Large intestine (tissue), 3 donors: ENCODE data around the gene DGCR2. TPM values are rescaled to one million over a fixed set of nuclear protein-coding genes. Genes with fewer than 3 reads are reported as not detected.
"Not testable (repeated sequence)": the region's sequence is repeated elsewhere in the genome, so short reads cannot be mapped to it uniquely, and the experiment has no call there.

Experiments used
- DNase-seq, 2 donors: peaks; one replicate each; pipeline versions ENCODE4 v3.0.0 to v3.0.0-alpha.2; 2013
- H3K27ac ChIP-seq: one replicate; pipeline ENCODE4 v1.5.1; 2013; ENCODE audit warnings: low read length
- H3K27me3 ChIP-seq: 2 replicates; pipeline ENCODE4 v1.6.1; 2013; ENCODE audit warnings: low read length; ENCODE audit not compliant: control insufficient read depth, insufficient read depth
- H3K36me3 ChIP-seq: 2 replicates; pipeline ENCODE4 v1.6.1; 2013; ENCODE audit warnings: low read length; ENCODE audit not compliant: control insufficient read depth, insufficient read depth
- H3K4me1 ChIP-seq: one replicate; pipeline ENCODE4 v1.6.1; 2013; ENCODE audit warnings: low read length; ENCODE audit not compliant: control insufficient read depth, insufficient read depth
- H3K4me3 ChIP-seq: one replicate; pipeline ENCODE4 v1.5.1; 2013; ENCODE audit warnings: low read length
- H3K9me3 ChIP-seq: one replicate; pipeline ENCODE4 v1.6.1; 2013; ENCODE audit warnings: mild to moderate bottlenecking, low read depth, low read length, moderate library complexity; ENCODE audit not compliant: control insufficient read depth
- WGBS: methylation state at CpG from one replicate; pipeline ENCODE4 v1.1.5; 2013; ENCODE audit warnings: low lambda C conversion rate; ENCODE audit not compliant: insufficient coverage; 5-methylcytosine and 5-hydroxymethylcytosine counted together
- polyA plus RNA-seq: library from polyadenylated mRNA; unstranded; fragments of 120-200 nt; gene quantifications from one replicate; pipeline ENCODE4 v1.2.1, GENCODE V29; 2013

Gene DGCR2
- polyA plus RNA-seq, 1 donor: 53.1 TPM

DNA sequence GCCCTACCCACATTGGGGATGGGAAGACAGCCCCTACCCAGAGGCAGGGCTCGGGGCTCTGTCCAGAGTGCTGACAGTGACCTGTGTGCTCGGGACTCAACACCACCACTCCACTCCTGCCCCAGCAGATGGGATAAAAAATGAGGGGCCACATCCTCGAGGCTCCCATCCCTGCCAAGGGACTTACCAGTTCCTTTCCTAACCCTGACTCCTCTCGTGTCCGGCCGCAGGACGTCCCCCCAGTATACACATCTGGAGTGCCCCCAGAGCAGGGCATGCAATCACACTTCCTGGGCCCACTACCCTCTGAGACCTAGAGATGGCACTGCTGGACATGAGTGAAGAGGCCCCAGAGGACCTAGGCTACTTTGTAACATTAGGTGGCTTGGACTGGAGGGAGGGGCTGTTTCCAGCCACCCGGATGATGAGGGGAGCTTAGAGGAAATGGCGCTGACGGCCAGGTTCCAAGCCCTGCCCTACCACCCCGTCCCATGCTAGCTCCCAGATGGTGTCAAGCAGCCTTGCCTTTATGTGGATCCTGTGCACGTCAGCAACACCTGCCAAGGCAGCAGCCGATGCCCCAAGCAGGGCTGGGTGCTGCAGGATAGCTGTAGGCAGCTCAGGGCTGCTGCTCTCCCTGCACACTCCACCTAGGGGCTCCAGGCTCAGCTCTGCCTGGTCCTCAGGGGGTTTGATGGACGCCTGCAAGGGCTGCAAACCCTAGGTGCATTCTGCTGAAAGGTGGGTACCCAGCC, 86.6 kb downstream of the DGCR2 start:
- Histone ChIP-seq H3K27me3 (peaks cover 3% of the 10 kb centered on the region), H3K9me3 (no peaks in the 10 kb centered on the region), H3K4me3 (no peak overlapping the region), H3K4me1 (no peaks in the 10 kb centered on the region), H3K36me3 (peaks cover 26% of the 10 kb centered on the region), H3K27ac (no peak overlapping the region)
- DNase-seq: no peak
- WGBS: no CpG with 5 or more reads among the region's 14 CpGs

GRCh38 chr22:19035126-19035473, 87.1 kb downstream of the DGCR2 start:
- no CpG with 5 or more reads among the region's 6 CpGs for WGBS
- not testable (repeated sequence) for H3K4me3 ChIP-seq, DNase-seq, H3K9me3 ChIP-seq, H3K27me3 ChIP-seq, H3K27ac ChIP-seq, H3K4me1 ChIP-seq
- peaks cover 21% of the 10 kb centered on the region for H3K36me3 ChIP-seq

DNA sequence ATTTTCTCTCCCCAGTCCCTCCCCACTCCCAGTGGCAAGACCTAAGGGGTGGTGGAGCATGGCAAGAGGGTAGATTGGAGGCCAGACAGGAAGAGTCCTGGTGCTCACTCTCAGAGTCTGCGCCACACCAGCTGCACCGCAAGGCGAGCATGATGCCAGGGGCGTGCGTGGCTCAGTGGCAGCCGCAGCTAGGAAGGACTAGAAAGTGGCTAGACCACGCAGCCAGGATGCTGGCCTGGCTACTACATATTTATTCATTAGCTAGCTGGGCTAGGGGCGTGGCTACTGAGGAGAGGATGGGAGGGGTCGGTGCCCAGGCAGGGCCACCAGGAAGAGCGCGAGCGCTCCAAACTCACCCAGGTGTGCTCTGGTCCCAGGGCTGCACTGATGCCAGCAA, 87.5 kb downstream of the DGCR2 start:
- H3K4me1 ChIP-seq, H3K27ac ChIP-seq, DNase-seq, H3K27me3 ChIP-seq, H3K9me3 ChIP-seq, H3K4me3 ChIP-seq: not testable (repeated sequence)
- peaks cover 17% of the 10 kb centered on the region for H3K36me3 ChIP-seq
- no CpG with 5 or more reads among the region's 12 CpGs for WGBS

- not testable (repeated sequence) for H3K4me3 ChIP-seq, DNase-seq, H3K9me3 ChIP-seq, H3K27me3 ChIP-seq, H3K4me1 ChIP-seq, H3K27ac ChIP-seq
- H3K36me3 ChIP-seq: peaks cover 12% of the 10 kb centered on the region
- WGBS: no CpG with 5 or more reads among the region's 6 CpGs
These were observed 88.0 kb downstream of the DGCR2 start for GRCh38 chr22:19034031-19034723.

GRCh38 chr22:19033568-19033905, 88.7 kb downstream of the DGCR2 start:
- not testable (repeated sequence) for H3K36me3 ChIP-seq, H3K9me3 ChIP-seq, H3K27ac ChIP-seq, DNase-seq, H3K4me3 ChIP-seq, H3K4me1 ChIP-seq
- H3K27me3 ChIP-seq: peaks cover 16% of the 10 kb centered on the region
- no CpG with 5 or more reads among the region's 5 CpGs for WGBS

DNA sequence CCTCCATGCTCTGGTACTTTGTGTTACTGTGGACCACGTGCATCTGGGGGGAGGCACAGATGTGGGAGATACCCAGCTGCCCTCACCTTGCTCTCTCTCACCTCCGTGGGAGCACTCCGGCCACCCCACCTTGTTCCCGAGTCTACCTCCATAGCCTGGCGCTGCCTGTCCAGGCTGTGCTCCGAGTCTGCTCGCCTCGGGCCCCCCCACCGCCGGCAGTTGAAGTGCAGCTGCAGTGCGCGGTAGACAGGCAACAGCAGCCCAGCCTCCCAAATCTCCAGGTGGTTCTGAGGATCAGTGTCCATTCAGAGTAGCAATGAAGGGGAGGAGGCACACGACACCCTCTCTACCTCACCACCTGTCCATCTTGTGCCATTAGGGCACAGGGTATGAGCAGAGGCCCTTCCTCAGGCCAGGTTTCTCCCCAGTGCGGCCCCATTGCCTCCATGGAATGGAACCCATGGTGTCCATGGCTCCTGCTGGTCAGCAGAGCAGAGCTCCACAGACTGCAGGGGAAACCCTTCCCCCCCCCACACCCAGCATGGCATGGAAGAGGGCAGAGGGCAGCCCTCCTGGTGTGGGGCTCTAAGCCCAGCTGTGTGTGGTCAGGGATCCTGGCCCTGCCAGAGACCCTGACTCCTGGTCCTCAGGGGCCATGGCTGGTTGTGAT, 89.2 kb downstream of the DGCR2 start:
- WGBS: no CpG with 5 or more reads among the region's 14 CpGs
- not testable (repeated sequence) for DNase-seq, H3K4me1 ChIP-seq, H3K27ac ChIP-seq, H3K9me3 ChIP-seq, H3K36me3 ChIP-seq, H3K4me3 ChIP-seq
- H3K27me3 ChIP-seq: peaks cover 18% of the 10 kb centered on the region

- not testable (repeated sequence) for H3K27ac ChIP-seq, DNase-seq, H3K36me3 ChIP-seq, H3K9me3 ChIP-seq, H3K4me3 ChIP-seq, H3K4me1 ChIP-seq
- H3K27me3 ChIP-seq: peaks cover 19% of the 10 kb centered on the region
- WGBS: no CpG with 5 or more reads among the region's 31 CpGs
These were observed 89.9 kb downstream of the DGCR2 start for GRCh38 chr22:19032156-19032785.

DNA sequence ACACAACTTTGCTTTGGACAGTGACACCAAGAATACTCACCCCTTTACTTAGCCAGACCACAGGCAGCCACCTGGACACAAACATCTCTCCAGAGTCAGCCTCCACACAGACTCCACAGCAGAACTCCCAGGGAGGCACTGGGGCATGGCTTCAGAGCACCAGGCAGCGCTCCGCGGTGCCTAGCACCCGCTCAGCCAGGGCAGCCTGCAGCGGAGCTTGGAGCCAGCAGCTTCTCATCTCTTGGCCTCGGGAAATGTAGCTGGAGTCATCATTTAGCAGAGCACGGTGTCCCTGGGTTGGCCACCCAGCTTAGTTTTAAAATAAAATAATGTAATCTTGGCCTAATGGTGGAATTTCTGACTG, 91.3 kb downstream of the DGCR2 start:
- not testable (repeated sequence) for H3K27ac ChIP-seq, DNase-seq, H3K9me3 ChIP-seq, H3K36me3 ChIP-seq, H3K4me1 ChIP-seq, H3K4me3 ChIP-seq
- H3K27me3 ChIP-seq: peaks cover 21% of the 10 kb centered on the region
- WGBS: no CpG with 5 or more reads among the region's 7 CpGs

- H3K36me3 ChIP-seq, DNase-seq, H3K4me3 ChIP-seq, H3K27ac ChIP-seq, H3K9me3 ChIP-seq, H3K4me1 ChIP-seq: not testable (repeated sequence)
- WGBS: no CpG with 5 or more reads among the region's 21 CpGs
- H3K27me3 ChIP-seq: peaks cover 21% of the 10 kb centered on the region
These were observed 91.9 kb downstream of the DGCR2 start for GRCh38 chr22:19030226-19030888.
